CD4-positive, alpha-beta T cell (primary cell): ENCODE measurements around the gene CDR2. TPM values are rescaled to one million over a fixed set of nuclear protein-coding genes. Genes with fewer than 3 reads are reported as not detected.
"Not testable (repeated sequence)": the region's sequence is repeated elsewhere in the genome, so short reads cannot be mapped to it uniquely, and the experiment has no call there.

Experiments used
- ATAC-seq: fragments of 200-7000 bp; cut with Tn5 transposase; one replicate; pipeline ENCODE4 v1.10.0; 2022; ENCODE audit warnings: mild to moderate bottlenecking; ENCODE audit not compliant: poor library complexity
- CTCF ChIA-PET: fragments of 350-600 bp; sonication (Branson Sonifier 250); formaldehyde crosslinking; loops from one replicate; lab custom pipeline; 2021; ENCODE audit warnings: antibody characterized with exemption, inconsistent platforms; lab: Charles Lee
- POLR2A ChIA-PET: fragments of 350-600 bp; sonication (Branson Sonifier 250); formaldehyde crosslinking; loops from one replicate; lab custom pipeline; 2021; ENCODE audit warnings: antibody characterized with exemption, inconsistent platforms; lab: Charles Lee
- DNase-seq, 14 experiments: peaks; one replicate each; pipeline ENCODE4 v3.0.0-alpha.2; 2013 to 2020; ENCODE audit warnings: mixed read lengths in 2 of 14
- H3K27ac ChIP-seq, 2 donors: one replicate each; pipeline versions ENCODE4 v1.5.1 to v1.7.0; 2013; ENCODE audit warnings: low read length in 2 of 2, low read depth in 1 of 2, mild to moderate bottlenecking in 1 of 2
- H3K27me3 ChIP-seq, 2 experiments: 1 replicate in 1 of 2; 2 replicates in 1 of 2; pipeline versions ENCODE4 v1.6.1 to v1.7.0; 2013; ENCODE audit warnings: low read length in 2 of 2, control low read depth in 1 of 2, mild to moderate bottlenecking in 1 of 2, moderate library complexity in 1 of 2; ENCODE audit not compliant: insufficient read depth in 2 of 2, control insufficient read depth in 1 of 2
- H3K36me3 ChIP-seq: one replicate; pipeline ENCODE4 v1.6.1; 2013; ENCODE audit warnings: low read length, control low read depth; ENCODE audit not compliant: insufficient read depth
- H3K4me1 ChIP-seq: one replicate; pipeline ENCODE4 v1.6.1; 2013; ENCODE audit warnings: low read length, control low read depth; ENCODE audit not compliant: insufficient read depth
- H3K4me3 ChIP-seq: one replicate; pipeline ENCODE4 v1.5.1; 2013; ENCODE audit warnings: mild to moderate bottlenecking, low read length, moderate library complexity
- H3K9me3 ChIP-seq, 2 experiments: 1 replicate in 1 of 2; 2 replicates in 1 of 2; pipeline versions ENCODE4 v1.6.1 to v1.7.0; 2013; ENCODE audit warnings: low read length in 2 of 2, mild to moderate bottlenecking in 2 of 2, control low read depth in 1 of 2, moderate library complexity in 1 of 2; ENCODE audit not compliant: control insufficient read depth in 1 of 2, insufficient read depth in 1 of 2
- H3K27ac Mint-ChIP-seq: one replicate; pipeline ENCODE4 v1.8.0; 2020; ENCODE audit warnings: mixed read lengths
- H3K27me3 Mint-ChIP-seq: one replicate; pipeline ENCODE4 v1.8.0; 2021; ENCODE audit warnings: mixed read lengths
- H3K36me3 Mint-ChIP-seq: one replicate; pipeline ENCODE4 v1.8.0; 2021; ENCODE audit warnings: low read depth, mixed read lengths
- H3K4me1 Mint-ChIP-seq: one replicate; pipeline ENCODE4 v1.8.0; 2021; ENCODE audit warnings: low read depth, mixed read lengths
- H3K4me3 Mint-ChIP-seq: one replicate; pipeline ENCODE4 v1.8.0; 2020; ENCODE audit warnings: mild to moderate bottlenecking, mixed read lengths
- H3K9me3 Mint-ChIP-seq: one replicate; pipeline ENCODE4 v1.8.0; 2020; ENCODE audit warnings: mixed read lengths
- CTCF ChIP-seq: fragments of 200-600 bp; IDR thresholded peaks from one replicate; pipeline ENCODE4 v1.8.0; 2022; ENCODE audit warnings: antibody characterized with exemption, mild to moderate bottlenecking
- intact Hi-C, 2 experiments: fragments of 100-400 bp; cut with DNase I in 1 of 2; cut with micrococcal nuclease in 1 of 2; formaldehyde crosslinking; loops; one replicate each; pipeline versions ENCODE4 v1.15.1 to v1.9.0; 2023 to 2025; cut with DNase I, micrococcal nuclease
- total RNA-seq, 174 experiments: library from RNA in 2 of 174; stranded (reverse) in 2 of 174; gene quantifications; one replicate each; pipeline ENCODE4 v1.2.3 and lab custom pipeline; 2021 to 2026

Gene CDR2
- total RNA-seq, 2 experiments from 2014 or later, result 104 to 113 TPM

- Mint-ChIP-seq H3K27me3 (no peaks in the 10 kb centered on the region), H3K9me3 (no peaks in the 10 kb centered on the region), H3K4me1 (peaks cover 58% of the 10 kb centered on the region), H3K36me3 (peaks cover 84% of the 10 kb centered on the region), H3K27ac (peak overlapping the region; percentile 85), H3K4me3 (no peak overlapping the region)
- Histone ChIP-seq H3K36me3 (peaks cover 52% of the 10 kb centered on the region), H3K9me3 (no peaks in the 10 kb centered on the region), H3K27ac (no peak overlapping the region), H3K4me3 (no peak overlapping the region), H3K27me3 (no peaks in the 10 kb centered on the region), H3K4me1 (peaks cover 29% of the 10 kb centered on the region)
- ATAC-seq, result no peak
- ChIA-PET CTCF (interaction anchor here (1.0 kb wide), 1 partner anchor 20 kb away, joined by 5 read pairs; no protein-coding TSS in a partner anchor), POLR2A (interaction anchor here (2.2 to 11.2 kb wide), 2 partner anchors 8 to 21 kb away, joined by 7 to 327 read pairs; partner anchors contain the start of gene CDR2)
- intact Hi-C loops, result no loop called here
- no peak for DNase-seq
- no peak for TF ChIP-seq CTCF
Measured at GRCh38 chr16:22352140-22352539, 22.3 kb downstream of the CDR2 start.

GRCh38 chr16:22351017-22351416 is 23.4 kb downstream of the CDR2 start:
- H3K27me3 ChIP-seq, H3K4me3 ChIP-seq, H3K4me3 Mint-ChIP-seq, DNase-seq, H3K9me3 Mint-ChIP-seq, ATAC-seq, H3K27me3 Mint-ChIP-seq, H3K27ac ChIP-seq, CTCF ChIA-PET, H3K9me3 ChIP-seq, intact Hi-C loops: not testable (repeated sequence)
- H3K36me3 Mint-ChIP-seq, result peaks cover 93% of the 10 kb centered on the region
- Histone ChIP-seq H3K4me1 (peaks cover 19% of the 10 kb centered on the region), H3K36me3 (peaks cover 63% of the 10 kb centered on the region)
- H3K27ac Mint-ChIP-seq, result peak overlapping the region; percentile 85
- POLR2A ChIA-PET, result interaction anchor here (1.0 kb wide), 1 partner anchor 22 kb away, joined by 4 read pairs; no protein-coding TSS in a partner anchor
- H3K4me1 Mint-ChIP-seq, result peaks cover 65% of the 10 kb centered on the region

GRCh38 chr16:22348291-22348690 is 26.1 kb downstream of the CDR2 start:
- Mint-ChIP-seq H3K27me3 (no peaks in the 10 kb centered on the region), H3K4me3 (no peak overlapping the region), H3K36me3 (peaks cover 95% of the 10 kb centered on the region), H3K27ac (peak overlapping the region; percentile 33), H3K4me1 (peaks cover 42% of the 10 kb centered on the region), H3K9me3 (no peaks in the 10 kb centered on the region)
- no peak for TF ChIP-seq CTCF
- ATAC-seq, result no peak
- H3K27ac ChIP-seq, result no peak overlapping the region
- no peaks in the 10 kb centered on the region for H3K9me3 ChIP-seq
- ChIA-PET CTCF (no interaction called here), POLR2A (interaction anchor here (1.1 to 2.1 kb wide), 2 partner anchors 10 to 27 kb away, joined by 4 to 12 read pairs; no protein-coding TSS in a partner anchor)
- peaks cover 72% of the 10 kb centered on the region for H3K36me3 ChIP-seq
- peaks cover 4% of the 10 kb centered on the region for H3K4me1 ChIP-seq
- no peak overlapping the region for H3K4me3 ChIP-seq
- DNase-seq, result no peak
- intact Hi-C loops, result loop anchor here in 1 of 2 experiments (2.0 kb wide), 1 partner anchor 13 kb away; no protein-coding TSS in a partner anchor
- no peaks in the 10 kb centered on the region for H3K27me3 ChIP-seq
